HG03342 (cell line): ENCODE results near the gene NYAP2.
A peak's percentile ranks its signal among the peaks of the same experiment; 100 is the strongest.

Experiments
- ATAC-seq: cut with Tn5 transposase; IDR thresholded peaks from one replicate; pipeline ENCODE4 v1.9.1; 2021; ENCODE audit warnings: mild to moderate bottlenecking, moderate library complexity; ENCODE audit not compliant: unreplicated experiment

Gene NYAP2

GRCh38 chr2:225614915-225615314 lies 215.4 kb downstream of the NYAP2 start:
- ATAC-seq, result no peak

GRCh38 chr2:225615514-225615913 lies 216.0 kb downstream of the NYAP2 start:
- ATAC-seq, result no peak

GRCh38 chr2:225616372-225616771 lies 216.9 kb downstream of the NYAP2 start:
- no peak for ATAC-seq

- no peak for ATAC-seq
Measured at GRCh38 chr2:225616848-225617247, 217.3 kb downstream of the NYAP2 start.

GRCh38 chr2:225620227-225620626 lies 220.7 kb downstream of the NYAP2 start:
- ATAC-seq, result no peak

GRCh38 chr2:225630824-225631533 lies 231.5 kb downstream of the NYAP2 start:
- ATAC-seq, result no peak

- no peak for ATAC-seq
Measured at GRCh38 chr2:225632351-225632750, 232.8 kb downstream of the NYAP2 start.

GRCh38 chr2:225636558-225636957 lies 237.0 kb downstream of the NYAP2 start:
- no peak for ATAC-seq

GRCh38 chr2:225637259-225637658 lies 237.7 kb downstream of the NYAP2 start:
- no peak for ATAC-seq

GRCh38 chr2:225640550-225640949 lies 241.0 kb downstream of the NYAP2 start:
- ATAC-seq, result no peak

GRCh38 chr2:225649274-225649673 lies 249.8 kb downstream of the NYAP2 start:
- ATAC-seq, result no peak

- ATAC-seq, result no peak
Measured at GRCh38 chr2:225650041-225650440, 250.5 kb downstream of the NYAP2 start.

- peak; percentile 87 for ATAC-seq
Measured at GRCh38 chr2:225660262-225661131, 261.0 kb downstream of the NYAP2 start.

GRCh38 chr2:225662101-225662500 lies 262.6 kb downstream of the NYAP2 start:
- ATAC-seq, result no peak

- ATAC-seq, result no peak
Measured at GRCh38 chr2:225667445-225667844, 267.9 kb downstream of the NYAP2 start.

- ATAC-seq, result peak; percentile 94
Measured at GRCh38 chr2:225668606-225669266, 269.2 kb downstream of the NYAP2 start.

GRCh38 chr2:225670111-225670974 lies 270.8 kb downstream of the NYAP2 start:
- no peak for ATAC-seq

GRCh38 chr2:225678792-225679191 lies 279.3 kb downstream of the NYAP2 start:
- no peak for ATAC-seq

- no peak for ATAC-seq
Measured at GRCh38 chr2:225683258-225683657, 283.7 kb downstream of the NYAP2 start.

GRCh38 chr2:225690153-225690552 lies 290.6 kb downstream of the NYAP2 start:
- ATAC-seq, result no peak

- no peak for ATAC-seq
Measured at GRCh38 chr2:225691711-225692110, 292.2 kb downstream of the NYAP2 start.
